ENCODE results near the gene AP1G2.
"Not testable (repeated sequence)": the region's sequence is repeated elsewhere in the genome, so short reads cannot be mapped to it uniquely, and the experiment has no call there.

AP1G2 gene

GRCh38 chr14:23539248-23540140, 28.1 kb downstream of the AP1G2 start:
- no peak for DNase-seq (ENCODE audit: low read depth in 2 of 2)

GRCh38 chr14:23538785-23539184, 28.8 kb downstream of the AP1G2 start:
- no peak for DNase-seq (ENCODE audit: low read depth in 2 of 2)

GRCh38 chr14:23538050-23538718, 29.4 kb downstream of the AP1G2 start:
- DNase-seq (ENCODE audit: low read depth in 2 of 2), result no peak

GRCh38 chr14:23537351-23538049, 30.1 kb downstream of the AP1G2 start:
- DNase-seq (ENCODE audit: low read depth in 2 of 2), result no peak

- not testable (repeated sequence) for DNase-seq (ENCODE audit: low read depth in 2 of 2)
Observed at GRCh38 chr14:23536906-23537305, 30.7 kb downstream of the AP1G2 start.

- no peak for DNase-seq (ENCODE audit: low read depth in 2 of 2)
Observed at GRCh38 chr14:23536494-23536893, 31.1 kb downstream of the AP1G2 start.

- no peak for DNase-seq (ENCODE audit: low read depth in 2 of 2)
Observed at GRCh38 chr14:23535943-23536342, 31.6 kb downstream of the AP1G2 start.

GRCh38 chr14:23533652-23534435, 33.7 kb downstream of the AP1G2 start:
- DNase-seq (ENCODE audit: low read depth in 2 of 2), result no peak

- DNase-seq (ENCODE audit: low read depth in 2 of 2), result no peak
Observed at GRCh38 chr14:23532658-23533057, 34.9 kb downstream of the AP1G2 start.

GRCh38 chr14:23531391-23531790, 36.2 kb downstream of the AP1G2 start:
- DNase-seq (ENCODE audit: low read depth in 2 of 2), result no peak

- DNase-seq (ENCODE audit: low read depth in 2 of 2), result no peak
Observed at GRCh38 chr14:23530375-23531055, 37.1 kb downstream of the AP1G2 start.

GRCh38 chr14:23529016-23529415, 38.6 kb downstream of the AP1G2 start:
- DNase-seq (ENCODE audit: low read depth in 2 of 2), result no peak

- DNase-seq (ENCODE audit: low read depth in 2 of 2), result no peak
Observed at GRCh38 chr14:23528555-23528954, 39.0 kb downstream of the AP1G2 start.

- no peak for DNase-seq (ENCODE audit: low read depth in 2 of 2)
Observed at GRCh38 chr14:23525611-23526010, 42.0 kb downstream of the AP1G2 start.

GRCh38 chr14:23524954-23525353, 42.6 kb downstream of the AP1G2 start:
- no peak for DNase-seq (ENCODE audit: low read depth in 2 of 2)

- no peak for DNase-seq (ENCODE audit: low read depth in 2 of 2)
Observed at GRCh38 chr14:23523229-23524016, 44.2 kb downstream of the AP1G2 start.

- DNase-seq (ENCODE audit: low read depth in 2 of 2), result no peak
Observed at GRCh38 chr14:23522643-23523198, 44.9 kb downstream of the AP1G2 start.

GRCh38 chr14:23521785-23522640, 45.6 kb downstream of the AP1G2 start:
- no peak for DNase-seq (ENCODE audit: low read depth in 2 of 2)
